Ascending aorta (tissue), 2 donors: ENCODE results near the gene ATP2B3. TPM values are rescaled to one million over a fixed set of nuclear protein-coding genes. Genes with fewer than 3 reads are reported as not detected.
"Not testable (repeated sequence)": the region's sequence is repeated elsewhere in the genome, so short reads cannot be mapped to it uniquely, and the experiment has no call there.

Source experiments
- DNase-seq, 2 donors: peaks; one replicate each; pipeline ENCODE4 v3.0.0-alpha.2; 2019; ENCODE audit warnings: low spot score in 2 of 2
- H3K27ac ChIP-seq, 2 donors: fragments of 200-600 bp; sonication (generic); one replicate each; pipeline ENCODE4 v1.5.1; 2016 to 2017; ENCODE audit warnings: mild to moderate bottlenecking in 1 of 2
- H3K27me3 ChIP-seq: fragments of 200-600 bp; sonication (generic); one replicate; pipeline ENCODE4 v1.5.1; 2017
- H3K36me3 ChIP-seq, 2 donors: fragments of 200-600 bp; sonication (generic); one replicate each; pipeline ENCODE4 v1.5.1; 2016
- H3K4me1 ChIP-seq, 2 donors: fragments of 200-600 bp; sonication (generic); one replicate each; pipeline ENCODE4 v1.5.1; 2016 to 2017; ENCODE audit warnings: mild to moderate bottlenecking in 1 of 2
- H3K4me3 ChIP-seq, 2 donors: fragments of 200-600 bp; sonication (generic); one replicate each; pipeline ENCODE4 v1.5.1; 2016 to 2017; ENCODE audit warnings: mild to moderate bottlenecking in 1 of 2
- H3K9me3 ChIP-seq, 2 donors: fragments of 200-600 bp; sonication (generic); one replicate each; pipeline ENCODE4 v1.5.1; 2016
- CTCF ChIP-seq, 3 experiments: fragments of 200-600 bp in 2 of 3; fragments of 450-650 bp in 1 of 3; sonication (generic) in 2 of 3; IDR thresholded peaks; one replicate each; pipeline ENCODE4 v1.5.1; 2016 to 2019; ENCODE audit warnings: antibody characterized with exemption in 3 of 3, mild to moderate bottlenecking in 1 of 3, moderate library complexity in 1 of 3
- intact Hi-C: fragments of 100-400 bp; cut with DNase I; formaldehyde crosslinking; loops from one replicate; pipeline ENCODE4 v1.15.1; 2023
- total RNA-seq: library from RNA; depleted of rRNA; stranded (reverse); fragments of >200 nt; gene quantifications from one replicate; pipeline ENCODE4 v1.1.0, GENCODE V29; 2016

The ATP2B3 gene
- total RNA-seq, 1 donor from 2014 or later: 0.32 TPM

GRCh38 chrX:153600921-153601320 lies 83.5 kb downstream of the ATP2B3 start:
- TF ChIP-seq CTCF (IDR thresholded peaks at IDR 0.05): no peak
- Histone ChIP-seq H3K4me3 (no peak overlapping the region), H3K27ac (no peak overlapping the region), H3K4me1 (no peaks in the 10 kb centered on the region), H3K36me3 (no peaks in the 10 kb centered on the region), H3K9me3 (no peaks in the 10 kb centered on the region), H3K27me3 (no peaks in the 10 kb centered on the region)
- DNase-seq: no peak
- intact Hi-C loops: no loop called here

- H3K36me3 ChIP-seq: no peaks in the 10 kb centered on the region
- no peaks in the 10 kb centered on the region for H3K9me3 ChIP-seq
- no peaks in the 10 kb centered on the region for H3K27me3 ChIP-seq
- no peaks in the 10 kb centered on the region for H3K4me1 ChIP-seq
- intact Hi-C loops: no loop called here
- H3K27ac ChIP-seq: no peak overlapping the region
- TF ChIP-seq CTCF (IDR thresholded peaks at IDR 0.05): no peak
- DNase-seq: no peak
- H3K4me3 ChIP-seq: no peak overlapping the region
These were observed 84.2 kb downstream of the ATP2B3 start for GRCh38 chrX:153601511-153602110.

- Histone ChIP-seq H3K9me3 (no peaks in the 10 kb centered on the region), H3K4me1 (no peaks in the 10 kb centered on the region), H3K27ac (no peak overlapping the region), H3K36me3 (no peaks in the 10 kb centered on the region), H3K27me3 (no peaks in the 10 kb centered on the region), H3K4me3 (no peak overlapping the region)
- intact Hi-C loops: no loop called here
- no peak for TF ChIP-seq CTCF (IDR thresholded peaks at IDR 0.05)
- DNase-seq: no peak
These were observed 85.2 kb downstream of the ATP2B3 start for GRCh38 chrX:153602601-153603000.

GRCh38 chrX:153603131-153603656 lies 85.8 kb downstream of the ATP2B3 start:
- H3K4me3 ChIP-seq: no peak overlapping the region
- DNase-seq: no peak
- no peak overlapping the region for H3K27ac ChIP-seq
- no peak for TF ChIP-seq CTCF (IDR thresholded peaks at IDR 0.05)
- H3K36me3 ChIP-seq: no peaks in the 10 kb centered on the region
- H3K9me3 ChIP-seq: no peaks in the 10 kb centered on the region
- no peaks in the 10 kb centered on the region for H3K27me3 ChIP-seq
- intact Hi-C loops: no loop called here
- H3K4me1 ChIP-seq: no peaks in the 10 kb centered on the region

- H3K4me3 ChIP-seq, intact Hi-C loops, H3K36me3 ChIP-seq, DNase-seq, H3K9me3 ChIP-seq, H3K4me1 ChIP-seq, H3K27ac ChIP-seq, H3K27me3 ChIP-seq: not testable (repeated sequence)
These were observed 87.4 kb downstream of the ATP2B3 start for GRCh38 chrX:153604666-153605380.

GRCh38 chrX:153606503-153606902 lies 89.1 kb downstream of the ATP2B3 start:
- DNase-seq: no peak
- H3K27me3 ChIP-seq: no peaks in the 10 kb centered on the region
- no peak for TF ChIP-seq CTCF (IDR thresholded peaks at IDR 0.05)
- H3K27ac ChIP-seq: no peak overlapping the region
- intact Hi-C loops: no loop called here
- H3K36me3 ChIP-seq: no peaks in the 10 kb centered on the region
- no peaks in the 10 kb centered on the region for H3K4me1 ChIP-seq
- no peak overlapping the region for H3K4me3 ChIP-seq
- H3K9me3 ChIP-seq: no peaks in the 10 kb centered on the region
